Measurements from ENCODE around the gene MC1R. TPM values are rescaled to one million over a fixed set of nuclear protein-coding genes. Genes with fewer than 3 reads are reported as not detected.
A peak's percentile ranks its signal among the peaks of the same experiment; 100 is the strongest.

The MC1R gene
- total and polyA plus RNA-seq, 2 of the 4 experiments (the other 2 are of a cell fraction): 3.8 to 9.5 TPM

DNA sequence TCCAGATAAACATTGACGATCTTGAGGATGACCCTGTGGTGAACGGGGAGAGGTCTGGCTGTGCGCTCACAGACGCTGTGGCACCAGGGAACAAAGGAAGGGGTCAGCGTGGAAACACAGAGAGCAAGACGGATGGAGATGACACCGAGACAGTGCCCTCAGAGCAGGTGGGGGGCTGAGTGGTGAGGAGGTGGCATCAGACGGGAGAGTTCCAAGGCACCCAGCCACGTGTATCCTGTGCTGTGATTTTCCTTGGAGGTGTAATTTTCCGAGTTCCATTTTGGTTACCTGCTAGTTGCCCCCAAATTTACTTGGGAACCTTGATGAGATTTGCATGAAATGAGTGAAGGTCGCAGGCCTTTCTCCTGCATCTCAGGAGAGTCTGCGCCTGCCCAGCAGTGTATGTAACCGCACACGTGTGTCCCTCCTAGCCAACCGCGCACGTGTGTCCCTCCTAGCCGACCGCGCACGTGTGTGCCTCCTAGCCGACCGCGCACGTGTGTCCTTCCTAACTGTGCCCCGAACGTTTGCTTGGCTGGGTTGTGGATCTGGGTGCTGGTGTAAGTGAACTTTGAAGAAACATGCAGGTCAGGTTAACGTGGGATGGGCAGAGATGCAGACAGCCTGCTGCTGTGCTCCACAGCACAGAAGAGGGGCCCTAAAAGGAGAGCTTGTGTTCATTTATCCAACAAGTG, 35.2 kb upstream of the MC1R start:
- Histone ChIP-seq H3K9me1 (ENCODE audit: insufficient read depth, low read length) (peaks cover 12% of the 10 kb centered on the region; the same call in 1 of the 2 replicates), H2BK5ac (ENCODE audit: low read depth, low read length, poor library complexity, severe bottlenecking) (peak overlapping the region; percentile 17), H3K9me3 (ENCODE audit: control insufficient read depth, insufficient read depth, low read length) (no peaks in the 10 kb centered on the region), H3K56ac (ENCODE audit: extremely low read depth, insufficient read depth, low read length) (no peak overlapping the region), H3K36me3 (ENCODE audit: control insufficient read depth, insufficient read depth, low read length) (peaks cover 66% of the 10 kb centered on the region), H3K4me2 (ENCODE audit: low read depth, low read length) (no peak overlapping the region), H3K4me3 (ENCODE audit: insufficient read depth, low read depth, low read length) (no peak overlapping the region), H4K20me1 (ENCODE audit: insufficient read depth, low read length) (peaks cover 70% of the 10 kb centered on the region), H2BK20ac (ENCODE audit: low read depth, low read length) (no peak overlapping the region), H3K27ac (ENCODE audit: insufficient read depth, low read length) (no peak overlapping the region), H2BK15ac (ENCODE audit: low read depth, low read length) (no peak overlapping the region), H3K9ac (ENCODE audit: low read depth, low read length) (no peak overlapping the region), H2AK9ac (replicated peaks; ENCODE audit: low read depth, low read length, poor library complexity) (peak overlapping the region; percentile 34), H3K79me1 (ENCODE audit: low read depth in 1 of 2, low read length in 2 of 2) (peaks cover 34 to 57% of the 10 kb centered on the region in 2 experiments), H3K23ac (ENCODE audit: low read depth, low read length) (no peak overlapping the region), H3K18ac (ENCODE audit: low read depth, low read length) (no peak overlapping the region), H2AK5ac (ENCODE audit: low read depth, low read length) (0 out of 2 replicates have a peak overlapping the region, but pooled peaks have one; percentile 7), H3K27me3 (ENCODE audit: control insufficient read depth, insufficient read depth, low read length) (no peaks in the 10 kb centered on the region), H2BK120ac (ENCODE audit: low read depth, low read length) (no peak overlapping the region), H3K4ac (ENCODE audit: low read depth, low read length) (no peak overlapping the region; the same call in 1 of the 2 replicates), H4K5ac (ENCODE audit: low read depth, low read length) (no peak overlapping the region), H3K4me1 (ENCODE audit: control insufficient read depth, insufficient read depth, low read length) (peaks cover 2% of the 10 kb centered on the region; the same call in 1 of the 2 replicates), H2AFZ (replicated peaks; ENCODE audit: low read length, poor library complexity) (no peak overlapping the region), H3K14ac (replicated peaks; ENCODE audit: low read depth, low read length) (no peak overlapping the region), H4K91ac (ENCODE audit: insufficient read depth, low read depth, low read length) (no peak overlapping the region), H4K8ac (ENCODE audit: low read depth in 2 of 2, low read length in 2 of 2) (no peak overlapping the region)
- ATAC-seq (ENCODE audit: low read depth): no peak; the same call in 1 of the 2 replicates
- in situ Hi-C loops (cut with MboI; ENCODE audit: low sequenced_read_pairs): no loop called here
- TF ChIP-seq FOS (IDR thresholded peaks at IDR 0.05; ENCODE audit: low read depth, low read length) (no peak), POLR2A (IDR thresholded peaks at IDR 0.05; ENCODE audit: low read depth, low read length) (no peak)
- TF ChIP-seq, protein P1, sequence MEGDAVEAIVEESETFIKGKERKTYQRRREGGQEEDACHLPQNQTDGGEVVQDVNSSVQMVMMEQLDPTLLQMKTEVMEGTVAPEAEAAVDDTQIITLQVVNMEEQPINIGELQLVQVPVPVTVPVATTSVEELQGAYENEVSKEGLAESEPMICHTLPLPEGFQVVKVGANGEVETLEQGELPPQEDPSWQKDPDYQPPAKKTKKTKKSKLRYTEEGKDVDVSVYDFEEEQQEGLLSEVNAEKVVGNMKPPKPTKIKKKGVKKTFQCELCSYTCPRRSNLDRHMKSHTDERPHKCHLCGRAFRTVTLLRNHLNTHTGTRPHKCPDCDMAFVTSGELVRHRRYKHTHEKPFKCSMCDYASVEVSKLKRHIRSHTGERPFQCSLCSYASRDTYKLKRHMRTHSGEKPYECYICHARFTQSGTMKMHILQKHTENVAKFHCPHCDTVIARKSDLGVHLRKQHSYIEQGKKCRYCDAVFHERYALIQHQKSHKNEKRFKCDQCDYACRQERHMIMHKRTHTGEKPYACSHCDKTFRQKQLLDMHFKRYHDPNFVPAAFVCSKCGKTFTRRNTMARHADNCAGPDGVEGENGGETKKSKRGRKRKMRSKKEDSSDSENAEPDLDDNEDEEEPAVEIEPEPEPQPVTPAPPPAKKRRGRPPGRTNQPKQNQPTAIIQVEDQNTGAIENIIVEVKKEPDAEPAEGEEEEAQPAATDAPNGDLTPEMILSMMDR (conservative IDR thresholded peaks at IDR 0.05; ENCODE audit: low read depth, low read length): no peak
- TF ChIP-seq, protein P2, sequence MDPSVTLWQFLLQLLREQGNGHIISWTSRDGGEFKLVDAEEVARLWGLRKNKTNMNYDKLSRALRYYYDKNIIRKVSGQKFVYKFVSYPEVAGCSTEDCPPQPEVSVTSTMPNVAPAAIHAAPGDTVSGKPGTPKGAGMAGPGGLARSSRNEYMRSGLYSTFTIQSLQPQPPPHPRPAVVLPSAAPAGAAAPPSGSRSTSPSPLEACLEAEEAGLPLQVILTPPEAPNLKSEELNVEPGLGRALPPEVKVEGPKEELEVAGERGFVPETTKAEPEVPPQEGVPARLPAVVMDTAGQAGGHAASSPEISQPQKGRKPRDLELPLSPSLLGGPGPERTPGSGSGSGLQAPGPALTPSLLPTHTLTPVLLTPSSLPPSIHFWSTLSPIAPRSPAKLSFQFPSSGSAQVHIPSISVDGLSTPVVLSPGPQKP (IDR thresholded peaks at IDR 0.05; ENCODE audit: borderline replicate concordance, low read depth, low read length): no peak
- 87% methylated on average over 10 of the region's 28 CpGs; no CpG with 5 or more reads in 1 of the 2 experiments for WGBS, 2 experiments (ENCODE audit: extremely low coverage in 2 of 2, insufficient read length in 1 of 2)
- ChIA-PET POLR2A (ENCODE audit: unreplicated experiment) (no interaction called here), CTCF (no interaction called here)
- DNase-seq: no peak
- dilution Hi-C loops (cut with HindIII; ENCODE audit: low sequenced_read_pairs, unreplicated experiment): no loop called here
- no TSS peak for BruUV-seq (replicated peaks)
- intact Hi-C loops (cut with micrococcal nuclease): no loop called here

Measured in IMR-90 (cell line).